ENCODE results near the gene OSBPL10.
"Not testable (repeated sequence)": the region's sequence is repeated elsewhere in the genome, so short reads cannot be mapped to it uniquely, and the experiment has no call there.

The OSBPL10 gene

GRCh38 chr3:31876331-31876730 is 104.7 kb downstream of the OSBPL10 start:
- no peak for TF ChIP-seq CTCF (IDR thresholded peaks at IDR 0.05)
- no peaks in the 10 kb centered on the region for H3K4me1 ChIP-seq
- H3K4me3 ChIP-seq (ENCODE audit: low read depth, low read length): no peak overlapping the region
- H3K27me3 ChIP-seq (ENCODE audit: control insufficient read depth, insufficient read depth, low read length): no peaks in the 10 kb centered on the region
- H3K36me3 ChIP-seq (ENCODE audit: control insufficient read depth, insufficient read depth, low read length): no peaks in the 10 kb centered on the region
- no peak overlapping the region for H2AFZ ChIP-seq
- no peak overlapping the region for H3K4me2 ChIP-seq (ENCODE audit: low read length)
- no peaks in the 10 kb centered on the region for H3K79me2 ChIP-seq
- H3K9ac ChIP-seq: no peak overlapping the region
- H3K27ac ChIP-seq: no peak overlapping the region
- no peaks in the 10 kb centered on the region for H3K9me3 ChIP-seq (ENCODE audit: control insufficient read depth, low read length)

- Histone ChIP-seq H3K9me3 (ENCODE audit: control insufficient read depth, low read length) (no peaks in the 10 kb centered on the region), H2AFZ (no peak overlapping the region), H3K36me3 (ENCODE audit: control insufficient read depth, insufficient read depth, low read length) (no peaks in the 10 kb centered on the region), H3K4me1 (no peaks in the 10 kb centered on the region), H3K4me3 (ENCODE audit: low read depth, low read length) (no peak overlapping the region), H3K27ac (no peak overlapping the region), H3K79me2 (no peaks in the 10 kb centered on the region), H3K4me2 (ENCODE audit: low read length) (no peak overlapping the region), H3K27me3 (ENCODE audit: control insufficient read depth, insufficient read depth, low read length) (no peaks in the 10 kb centered on the region), H3K9ac (no peak overlapping the region)
- TF ChIP-seq CTCF (IDR thresholded peaks at IDR 0.05): no peak
Observed at GRCh38 chr3:31875437-31875836, 105.6 kb downstream of the OSBPL10 start.

- no peaks in the 10 kb centered on the region for H3K79me2 ChIP-seq
- TF ChIP-seq CTCF (IDR thresholded peaks at IDR 0.05): no peak
- H3K4me3 ChIP-seq (ENCODE audit: low read depth, low read length): no peak overlapping the region
- no peaks in the 10 kb centered on the region for H3K36me3 ChIP-seq (ENCODE audit: control insufficient read depth, insufficient read depth, low read length)
- H3K27me3 ChIP-seq (ENCODE audit: control insufficient read depth, insufficient read depth, low read length): no peaks in the 10 kb centered on the region
- H3K9me3 ChIP-seq (ENCODE audit: control insufficient read depth, low read length): no peaks in the 10 kb centered on the region
- no peak overlapping the region for H2AFZ ChIP-seq
- no peaks in the 10 kb centered on the region for H3K4me1 ChIP-seq
- no peak overlapping the region for H3K27ac ChIP-seq
- no peak overlapping the region for H3K4me2 ChIP-seq (ENCODE audit: low read length)
- H3K9ac ChIP-seq: no peak overlapping the region
Observed at GRCh38 chr3:31873254-31873820, 107.7 kb downstream of the OSBPL10 start.

- Histone ChIP-seq H3K4me3 (ENCODE audit: low read depth, low read length) (no peak overlapping the region), H2AFZ (no peak overlapping the region), H3K9me3 (ENCODE audit: control insufficient read depth, low read length) (no peaks in the 10 kb centered on the region), H3K27me3 (ENCODE audit: control insufficient read depth, insufficient read depth, low read length) (no peaks in the 10 kb centered on the region), H3K79me2 (no peaks in the 10 kb centered on the region), H3K4me2 (ENCODE audit: low read length) (no peak overlapping the region), H3K4me1 (no peaks in the 10 kb centered on the region), H3K36me3 (ENCODE audit: control insufficient read depth, insufficient read depth, low read length) (no peaks in the 10 kb centered on the region), H3K27ac (no peak overlapping the region), H3K9ac (no peak overlapping the region)
- no peak for TF ChIP-seq CTCF (IDR thresholded peaks at IDR 0.05)
Observed at GRCh38 chr3:31871939-31872507, 109.0 kb downstream of the OSBPL10 start.

GRCh38 chr3:31870111-31870510 is 111.0 kb downstream of the OSBPL10 start:
- H3K4me3 ChIP-seq (ENCODE audit: low read depth, low read length); H3K4me2 ChIP-seq (ENCODE audit: low read length); H3K27ac ChIP-seq; H3K4me1 ChIP-seq; H3K79me2 ChIP-seq; H3K9ac ChIP-seq; H3K36me3 ChIP-seq (ENCODE audit: control insufficient read depth, insufficient read depth, low read length); H3K27me3 ChIP-seq (ENCODE audit: control insufficient read depth, insufficient read depth, low read length); H3K9me3 ChIP-seq (ENCODE audit: control insufficient read depth, low read length); H2AFZ ChIP-seq: not testable (repeated sequence)

Measured in parathyroid adenoma (tissue), 2 donors.